Stimulated activated CD8-positive, alpha-beta memory T cell treated with anti-CD3 and anti-CD28 coated beads, Interleukin-4, amount 100 ng/mL, for 24 hours (primary cell): ENCODE results near the gene NLGN1.
"Not testable (repeated sequence)": the region's sequence is repeated elsewhere in the genome, so short reads cannot be mapped to it uniquely, and the experiment has no call there.

Experiments
- DNase-seq: peaks from one replicate; pipeline ENCODE4 v3.0.0-alpha.2; 2020; ENCODE audit warnings: low read depth

The NLGN1 gene

DNA sequence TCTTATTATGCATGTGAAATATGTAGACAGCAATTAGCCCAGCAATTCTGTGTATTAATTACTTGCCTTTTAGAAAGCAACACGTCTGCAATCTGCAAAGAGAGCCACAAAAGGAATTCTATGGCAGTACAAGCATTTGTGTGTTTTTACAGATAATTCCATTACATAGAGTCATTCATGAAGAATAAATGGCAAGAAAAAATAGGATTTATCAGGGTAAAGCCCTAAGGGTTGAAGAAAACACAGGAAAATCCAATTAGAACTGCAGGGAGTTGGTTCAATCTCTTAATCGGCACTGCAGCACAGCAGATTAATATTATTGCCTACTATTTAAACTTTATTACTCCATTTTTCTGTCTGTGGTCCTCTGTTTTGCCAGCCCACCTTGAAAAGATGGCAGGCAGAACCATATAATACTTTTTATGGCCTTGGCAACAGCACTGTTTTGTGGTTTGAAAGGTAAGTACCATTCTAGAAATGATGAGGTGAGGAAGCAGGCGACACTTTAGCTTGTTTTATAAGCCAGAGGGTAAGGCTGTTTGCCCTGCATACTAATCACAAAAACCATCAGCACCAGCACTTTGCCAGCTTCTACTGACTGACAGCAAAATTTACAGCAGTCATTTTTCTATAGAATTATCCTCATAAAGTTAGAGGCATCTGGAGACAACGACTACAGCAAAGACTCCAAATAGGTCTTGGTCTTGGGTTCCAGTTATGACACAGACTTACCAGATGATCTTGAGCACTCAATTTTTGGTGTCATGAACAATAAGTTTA is 823.4 kb downstream of the NLGN1 start:
- DNase-seq: no peak

DNA sequence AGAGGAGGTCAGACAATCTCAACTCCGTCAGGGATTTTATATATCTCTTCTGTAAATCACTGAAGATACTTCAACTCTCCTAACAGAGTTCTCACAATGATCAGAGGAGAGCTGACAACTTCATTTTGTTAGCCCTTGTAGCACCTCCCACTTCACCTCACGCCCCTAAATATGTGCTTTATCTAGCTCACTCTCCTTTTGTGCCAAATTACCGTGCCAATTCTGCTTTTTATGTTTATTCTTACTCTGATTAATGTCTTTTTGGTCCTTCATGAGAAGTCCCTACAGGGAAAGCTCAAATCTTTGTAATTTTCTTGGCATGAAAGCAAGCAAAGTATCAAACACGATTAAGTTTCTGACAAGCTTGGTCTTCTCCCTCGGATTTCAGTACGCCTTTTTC is 825.5 kb downstream of the NLGN1 start:
- no peak for DNase-seq

DNA sequence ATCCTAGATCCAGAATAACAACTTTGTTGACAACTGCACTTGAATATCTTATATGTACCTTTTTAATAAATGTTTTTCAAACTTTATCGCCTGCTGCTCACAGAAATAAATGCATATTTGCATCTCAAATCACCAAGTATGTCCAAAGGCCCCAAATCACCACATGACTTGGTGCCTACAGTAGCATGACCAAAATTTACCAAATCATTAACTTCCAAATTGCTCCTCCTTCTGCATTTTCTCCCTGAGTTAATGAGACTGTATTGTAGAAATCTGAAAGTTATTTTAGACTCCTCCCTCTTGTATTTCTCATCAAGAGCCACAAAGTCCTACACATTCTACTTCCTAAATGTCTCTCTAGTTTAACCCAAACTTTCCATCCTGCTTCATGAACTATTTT is 826.1 kb downstream of the NLGN1 start:
- DNase-seq: no peak

DNA sequence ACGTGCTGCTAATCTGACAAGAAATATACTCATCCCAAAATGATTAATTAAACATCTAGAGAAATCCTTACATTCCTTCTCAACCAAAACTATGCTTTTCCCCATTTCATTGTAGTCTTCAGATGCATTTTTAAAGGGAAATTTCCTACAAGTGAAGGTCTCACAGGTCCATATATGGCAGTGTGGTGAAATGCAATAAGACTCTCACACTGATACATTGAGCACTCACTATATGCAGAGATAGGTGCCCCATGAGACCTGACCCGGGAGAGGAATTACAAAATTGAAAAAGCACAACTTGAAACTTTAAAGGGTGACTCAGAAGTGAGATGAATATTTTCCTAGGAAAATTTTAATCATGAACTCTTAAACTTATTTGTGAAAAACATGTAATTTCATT is 832.4 kb downstream of the NLGN1 start:
- DNase-seq: no peak

DNA sequence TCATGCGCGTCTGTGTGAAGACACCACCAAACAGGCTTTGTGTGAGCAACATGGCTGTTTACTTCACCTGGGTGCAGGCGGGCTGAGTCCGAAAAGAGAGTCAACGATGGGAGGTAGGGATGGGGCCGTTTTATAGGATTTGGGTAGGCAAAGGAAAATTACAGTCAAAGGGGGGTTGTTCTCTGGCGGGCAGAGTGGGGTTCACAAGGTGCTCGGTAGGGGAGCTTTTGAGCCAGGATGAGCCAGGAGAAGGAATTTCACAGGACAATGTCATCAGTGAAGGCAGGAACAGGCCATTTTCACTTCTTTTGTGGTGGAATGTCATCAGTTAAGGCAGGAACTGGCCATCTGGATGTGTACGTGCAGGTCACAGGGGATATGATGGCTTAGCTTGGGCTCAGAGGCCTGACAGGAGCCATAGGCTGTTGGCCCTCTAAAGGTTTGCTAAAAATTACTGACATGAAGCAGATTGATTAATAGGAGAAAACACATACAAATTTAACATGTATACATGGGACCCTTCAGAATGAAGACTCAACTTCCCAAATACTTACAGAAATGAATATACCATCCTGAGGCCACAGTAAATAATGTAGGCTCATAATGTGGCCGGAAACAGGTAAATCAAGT is 834.6 kb downstream of the NLGN1 start:
- not testable (repeated sequence) for DNase-seq

DNA sequence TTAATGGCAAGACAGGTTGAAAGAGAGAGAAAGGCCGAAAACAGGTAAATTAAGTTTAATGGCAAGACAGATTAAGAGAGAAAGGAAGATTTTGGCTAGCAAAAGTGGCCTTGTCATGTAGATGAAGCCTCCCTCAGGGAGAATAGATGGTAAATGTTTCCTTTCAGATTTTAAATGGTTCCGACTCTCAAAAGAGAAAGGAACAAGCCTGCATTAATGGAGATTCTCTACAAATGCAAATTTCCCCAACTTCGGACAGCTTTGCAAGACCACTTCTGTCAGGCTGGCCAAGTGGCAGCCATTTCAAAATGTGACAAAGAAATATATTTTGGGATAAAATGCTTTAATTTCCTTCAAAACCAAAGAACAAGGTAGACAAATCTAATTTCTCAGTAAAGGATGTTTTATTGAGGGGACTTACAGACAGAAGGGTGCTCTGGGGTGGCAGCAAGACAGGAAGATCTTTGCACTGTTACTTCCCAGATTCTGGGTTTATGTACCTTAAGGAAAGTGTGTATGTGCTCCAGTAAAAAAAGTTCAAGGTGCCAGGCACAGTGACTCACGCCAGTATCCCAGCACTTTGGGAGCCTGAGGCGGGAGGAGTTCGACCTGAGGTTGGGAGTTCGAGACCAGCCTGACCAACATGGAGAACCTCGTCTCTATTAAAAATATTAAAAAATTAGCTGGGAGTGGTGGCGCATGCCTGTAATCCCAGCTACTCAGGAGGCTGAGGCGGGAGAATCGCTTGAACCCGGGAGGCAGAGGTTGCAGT is 835.3 kb downstream of the NLGN1 start:
- no peak for DNase-seq

DNA sequence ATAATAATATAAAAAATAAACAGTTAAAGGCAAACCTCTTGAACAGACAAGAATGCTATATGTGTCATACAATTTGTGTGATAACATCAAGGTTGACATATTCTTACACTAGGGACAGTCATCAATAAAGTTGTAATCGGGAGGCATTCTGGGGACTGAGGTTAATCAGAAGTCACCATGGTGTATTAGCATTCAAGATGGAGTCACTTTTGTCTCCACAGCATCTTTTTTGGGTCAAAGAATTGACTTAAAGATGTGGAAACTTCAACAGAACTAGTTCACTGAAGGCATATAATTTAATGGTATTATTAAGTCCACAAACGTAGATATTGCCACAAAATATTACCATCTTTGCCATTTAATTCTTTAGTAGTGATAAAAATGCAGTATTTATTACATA is 836.0 kb downstream of the NLGN1 start:
- DNase-seq: no peak

DNA sequence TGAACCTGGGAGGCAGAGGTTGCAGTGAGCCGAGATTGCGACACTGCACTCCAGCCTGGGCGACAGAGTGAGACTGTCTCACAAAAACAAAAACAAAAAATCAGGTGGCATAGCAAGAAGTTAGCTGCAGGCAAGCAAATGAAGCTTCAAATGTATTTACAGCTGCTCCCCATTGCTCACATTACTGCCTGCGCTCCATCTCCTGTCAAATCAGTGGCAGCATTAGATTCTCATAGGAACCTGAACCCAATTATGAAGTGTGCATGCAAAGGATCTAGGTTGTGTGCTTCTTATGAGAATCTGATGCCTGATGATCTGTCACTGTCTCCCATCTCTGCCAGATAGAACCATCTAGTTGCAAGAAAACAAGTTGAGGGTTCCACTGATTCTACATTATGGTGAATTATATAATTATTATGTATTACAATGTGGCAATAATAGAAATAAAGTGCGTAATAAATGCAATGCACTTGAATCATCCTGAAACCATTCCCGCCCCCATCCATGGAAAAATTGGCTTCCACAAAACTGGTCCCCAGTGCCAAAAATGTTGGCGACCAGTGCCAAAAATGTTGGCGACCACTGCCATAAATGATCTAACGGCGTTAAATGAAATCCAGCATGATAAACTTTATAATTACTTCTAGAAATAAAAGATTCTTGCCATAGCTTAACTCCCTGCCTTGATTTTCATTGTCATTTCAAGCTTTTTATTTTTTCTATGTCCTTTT is 844.9 kb downstream of the NLGN1 start:
- no peak for DNase-seq

DNA sequence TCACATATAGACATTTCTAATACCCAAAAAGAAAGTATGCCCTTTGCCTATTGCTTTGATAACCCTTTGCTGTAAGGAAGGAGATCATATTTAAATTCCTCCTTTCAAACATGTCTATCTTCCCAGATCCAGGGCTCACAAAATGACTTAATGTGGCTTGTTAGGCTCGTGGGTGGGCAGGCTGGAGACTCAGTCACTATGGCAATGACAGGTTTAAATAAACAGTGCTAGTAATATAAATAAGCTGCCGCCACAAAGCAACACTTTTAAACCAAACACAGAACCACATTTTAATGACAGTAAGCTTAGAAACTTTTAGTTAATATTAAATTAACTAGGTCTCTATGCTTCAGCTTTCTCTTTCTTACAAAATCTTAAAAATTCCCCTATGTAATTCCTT is 845.6 kb downstream of the NLGN1 start:
- no peak for DNase-seq

DNA sequence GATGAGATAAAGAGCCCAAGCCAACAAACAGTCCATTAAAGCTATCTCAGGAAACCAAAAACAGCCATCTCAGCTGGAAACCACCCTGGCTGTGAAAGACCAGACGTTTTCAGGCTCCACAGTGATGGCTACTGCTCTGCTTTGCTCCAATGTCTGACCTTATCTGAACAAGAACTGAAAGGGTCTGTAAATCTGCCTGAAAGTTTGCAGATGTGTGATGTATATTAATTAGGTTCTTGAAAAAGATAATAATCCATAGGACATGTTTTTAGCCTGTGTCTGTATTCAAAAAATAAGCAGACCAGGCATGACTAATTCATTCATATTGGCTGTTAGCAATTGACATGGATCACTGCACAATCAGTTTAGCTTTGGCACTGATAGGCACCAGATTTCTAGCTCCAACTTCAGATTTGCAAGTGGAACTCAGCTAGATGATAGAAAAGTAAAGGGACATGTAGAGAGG is 850.2 kb downstream of the NLGN1 start:
- no peak for DNase-seq

DNA sequence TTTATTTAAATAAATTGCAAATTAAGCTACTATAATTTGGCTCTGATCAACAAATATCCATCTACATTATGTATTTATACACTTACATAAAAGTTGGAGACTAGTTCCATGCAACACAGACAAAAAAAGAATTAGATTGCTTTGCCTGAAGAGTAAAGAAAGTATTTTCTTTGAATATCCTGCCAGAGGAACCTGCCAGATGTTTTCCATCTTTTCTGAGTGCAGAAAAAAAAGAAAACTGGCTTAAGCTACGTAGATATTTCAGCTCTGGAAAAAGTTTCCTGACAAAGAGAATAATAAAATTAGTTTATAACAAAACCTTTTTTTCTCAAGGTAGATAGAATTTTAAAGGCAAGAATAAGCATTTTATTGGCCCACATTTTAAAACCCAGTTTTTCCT is 854.1 kb downstream of the NLGN1 start:
- no peak for DNase-seq

DNA sequence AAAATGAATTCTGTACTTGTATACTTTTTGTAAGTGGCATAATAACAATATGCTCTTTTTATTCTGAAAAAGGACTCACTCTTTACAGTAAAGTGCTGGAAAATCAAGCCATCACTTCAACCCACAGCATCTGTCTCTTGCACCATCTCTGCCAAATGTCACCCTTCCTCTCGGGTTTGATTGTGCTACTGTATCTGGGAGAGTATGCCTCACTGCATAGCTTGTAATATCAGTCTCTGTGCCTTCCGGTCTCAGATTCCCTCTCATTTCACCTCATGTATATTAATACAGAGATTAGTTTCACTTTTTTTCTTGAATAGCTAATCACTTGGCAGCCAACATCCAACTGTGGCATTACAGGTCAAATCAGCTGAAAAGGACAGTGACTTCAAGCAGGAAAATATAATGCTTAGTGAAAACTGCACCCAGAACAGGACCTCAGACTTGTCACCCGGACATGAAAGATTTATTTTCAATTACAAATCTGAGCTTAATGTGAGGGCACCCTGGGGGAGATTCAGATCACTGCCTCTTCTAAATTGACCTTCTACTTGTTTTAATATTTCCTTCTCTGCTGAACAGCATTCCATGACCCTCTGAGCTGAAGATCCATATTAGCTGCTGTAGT is 855.8 kb downstream of the NLGN1 start:
- DNase-seq: no peak

DNA sequence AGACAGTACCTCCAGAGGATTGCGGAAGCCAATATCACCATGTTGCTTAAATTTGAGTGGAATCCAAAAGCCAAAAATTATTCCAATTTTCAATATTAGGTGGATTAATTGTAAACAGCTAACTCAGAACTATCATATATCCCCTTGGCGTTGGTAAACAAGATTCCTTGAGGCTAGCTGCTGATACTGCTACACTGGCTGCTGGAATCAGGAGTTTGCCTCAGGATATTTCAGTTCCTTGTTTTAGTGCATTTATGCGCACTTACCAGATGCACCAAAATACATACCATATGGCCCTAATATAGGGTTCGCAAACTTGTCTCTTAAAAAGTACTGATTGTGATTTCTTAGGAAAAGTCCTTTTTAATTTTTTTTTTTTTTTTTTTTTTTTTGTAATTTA is 856.4 kb downstream of the NLGN1 start:
- no peak for DNase-seq

DNA sequence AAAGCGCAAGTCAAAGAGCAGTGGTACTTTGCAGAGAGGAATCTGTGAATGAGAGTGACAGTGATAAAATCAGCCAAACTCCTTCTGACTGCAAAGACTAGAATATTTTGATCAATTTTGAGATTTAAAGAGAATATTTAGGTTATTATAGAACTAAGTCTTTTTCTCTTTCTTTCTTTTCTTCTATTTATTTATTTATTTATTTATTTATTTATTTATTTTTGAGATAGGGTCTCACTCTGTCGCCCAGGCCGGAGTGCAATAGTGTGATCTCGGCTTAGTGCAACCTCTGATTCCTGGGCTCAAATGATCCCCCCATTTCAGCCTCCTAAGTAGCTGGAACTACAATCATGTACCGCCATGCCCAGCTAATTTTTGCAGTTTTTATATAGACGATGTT is 857.9 kb downstream of the NLGN1 start:
- DNase-seq: no peak

DNA sequence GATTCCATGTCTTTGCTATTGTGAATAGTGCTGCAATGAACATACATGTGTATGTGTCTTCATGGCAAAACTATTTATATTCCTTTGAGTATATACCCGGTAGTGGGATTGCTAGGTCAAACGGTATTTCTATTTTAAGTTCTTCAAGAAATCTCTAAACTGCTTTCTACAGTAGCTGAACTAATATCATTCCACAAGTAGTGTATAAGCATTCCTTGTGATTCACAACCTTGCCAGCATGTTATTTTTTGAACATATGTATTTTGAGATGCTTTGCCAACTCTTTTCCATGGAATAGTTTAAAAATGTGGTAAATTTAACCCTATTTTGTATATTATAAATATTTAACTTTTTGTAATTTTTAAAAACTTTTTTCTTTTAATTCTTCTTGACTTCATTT is 868.9 kb downstream of the NLGN1 start:
- DNase-seq: no peak

DNA sequence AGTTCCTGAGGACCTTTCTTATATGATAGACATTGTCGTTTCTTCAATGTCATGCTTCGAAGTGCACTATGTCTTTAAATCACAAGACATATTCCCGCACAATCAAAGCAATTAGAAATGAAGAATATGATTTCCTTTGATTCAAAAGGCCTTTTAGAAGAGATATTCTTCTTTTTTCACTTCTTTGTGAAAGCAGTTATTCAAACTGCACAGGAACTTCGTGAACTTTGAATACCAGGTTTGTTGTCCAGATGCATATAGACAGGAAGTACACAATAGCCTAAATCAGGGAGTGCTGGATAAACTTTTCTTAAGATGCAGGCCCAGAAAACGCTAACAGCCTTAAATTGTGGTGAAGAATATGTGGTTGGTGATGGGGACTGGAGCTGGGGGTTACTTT is 870.5 kb downstream of the NLGN1 start:
- DNase-seq: no peak

DNA sequence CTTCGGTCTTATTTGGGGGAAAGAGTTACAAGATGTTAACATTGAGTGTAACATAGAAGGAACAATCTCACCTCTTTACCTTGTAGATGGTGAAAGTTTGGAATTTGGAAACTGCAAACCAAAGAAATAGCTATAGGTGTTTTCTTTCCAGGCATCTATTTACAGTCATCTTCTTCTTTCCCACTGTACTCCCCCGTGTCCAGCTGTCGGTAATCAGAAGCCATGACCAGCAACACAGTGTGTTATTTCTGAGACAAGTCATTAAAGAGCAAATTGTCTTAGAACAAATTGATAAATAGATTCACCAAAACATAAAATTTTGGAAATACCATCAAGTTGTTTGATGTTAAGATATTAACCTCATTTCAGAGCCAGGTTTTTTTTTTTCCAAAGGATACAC is 871.0 kb downstream of the NLGN1 start:
- DNase-seq: no peak

DNA sequence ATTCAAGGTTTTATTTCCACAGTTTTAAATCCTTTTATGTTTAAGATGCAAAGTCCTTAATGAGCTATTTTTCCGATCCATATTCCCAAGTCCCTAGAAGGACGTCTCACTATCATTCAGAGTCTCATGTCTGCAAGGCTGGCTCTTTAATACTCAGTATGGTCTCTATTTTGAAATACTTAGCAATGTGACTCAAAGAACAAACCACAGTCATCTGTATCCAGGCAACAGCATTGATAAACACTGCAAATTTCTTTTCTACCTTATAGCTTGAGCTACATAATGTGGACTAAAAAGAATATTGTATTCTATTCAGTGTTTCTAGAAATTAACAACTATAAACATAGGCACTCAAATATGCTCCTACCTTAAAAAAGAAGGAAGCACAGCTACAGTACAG is 873.3 kb downstream of the NLGN1 start:
- no peak for DNase-seq

DNA sequence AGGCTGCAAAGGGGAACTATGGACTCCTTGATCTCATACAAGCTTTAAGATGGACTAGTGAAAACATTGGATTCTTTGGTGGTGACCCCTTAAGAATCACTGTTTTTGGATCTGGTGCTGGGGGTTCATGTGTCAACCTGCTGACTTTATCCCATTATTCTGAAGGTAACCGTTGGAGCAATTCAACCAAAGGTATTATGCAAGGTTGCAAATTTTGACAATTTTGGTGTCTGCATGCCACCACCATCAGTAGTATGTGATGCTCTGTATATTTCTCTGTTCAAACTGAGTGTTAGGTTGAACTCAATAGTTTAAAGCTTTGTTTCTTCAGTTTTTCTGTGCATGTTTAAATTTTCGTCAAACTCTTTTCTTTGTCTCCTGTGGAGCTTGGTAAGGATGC is 877.8 kb downstream of the NLGN1 start:
- DNase-seq: no peak

DNA sequence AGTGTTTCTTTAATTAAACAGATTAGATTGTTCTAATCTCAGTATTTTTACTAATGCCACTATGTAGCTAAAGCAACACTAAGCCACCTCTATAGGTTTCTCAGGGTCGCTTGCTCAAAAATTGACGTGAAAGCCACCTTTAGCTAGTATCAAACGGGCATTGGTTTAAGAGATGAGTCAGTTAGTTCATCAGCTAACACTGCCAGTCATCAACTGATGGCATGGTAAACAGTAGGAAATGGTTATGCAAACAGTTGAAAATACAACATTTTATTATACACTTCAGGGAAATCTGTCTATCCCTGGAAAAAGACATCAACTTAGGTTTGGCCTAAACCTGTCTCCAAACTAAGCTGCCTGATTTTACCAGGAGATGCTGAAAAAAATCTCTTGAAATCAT is 879.3 kb downstream of the NLGN1 start:
- DNase-seq: no peak

DNA sequence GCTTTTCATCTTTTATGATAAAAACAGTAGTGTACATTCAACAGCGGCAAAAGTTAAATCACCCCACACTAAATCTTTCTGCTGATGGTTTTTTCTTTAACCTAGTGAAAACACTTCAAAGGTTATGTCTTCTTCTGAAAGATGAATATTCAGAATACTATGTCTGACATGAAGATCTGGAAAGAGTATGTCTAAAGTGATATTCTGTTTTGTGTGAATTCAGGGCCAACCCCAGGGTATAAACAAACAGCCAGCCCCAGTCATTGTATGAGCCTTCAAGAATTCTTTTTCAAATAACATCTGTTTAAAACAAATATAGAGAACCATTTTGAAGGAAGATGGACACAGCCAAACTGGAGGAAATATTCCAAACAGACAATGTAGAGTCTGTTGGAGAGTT is 880.5 kb downstream of the NLGN1 start:
- no peak for DNase-seq

DNA sequence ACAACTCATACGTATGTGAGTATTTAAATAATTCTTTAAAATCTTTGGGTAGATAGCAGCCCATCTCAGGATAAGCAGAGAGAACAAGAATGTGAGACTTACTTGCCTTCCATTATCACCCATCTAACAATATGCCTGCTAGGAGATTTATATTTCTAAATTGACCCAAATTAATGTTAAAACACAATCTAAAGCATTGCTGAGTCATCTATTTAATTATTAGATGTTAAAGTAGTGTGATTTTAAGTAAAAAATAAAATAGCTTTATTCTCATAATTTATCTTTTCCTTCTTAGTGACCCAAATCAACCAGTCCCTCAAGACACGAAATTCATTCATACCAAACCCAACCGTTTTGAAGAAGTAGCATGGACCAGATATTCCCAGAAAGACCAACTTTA is 882.6 kb downstream of the NLGN1 start:
- no peak for DNase-seq
